ENCODE data around the gene RITA1.

The RITA1 gene

GRCh38 chr12:113173081-113173698, 12.3 kb upstream of the RITA1 start:
- Histone ChIP-seq H3K9me2 (ENCODE audit: low read depth, low read length) (no peaks in the 10 kb centered on the region), H3K27me3 (ENCODE audit: insufficient read depth, low read length) (no peaks in the 10 kb centered on the region), H3K4me1 (ENCODE audit: insufficient read depth, low read length, severe bottlenecking) (peaks cover 66% of the 10 kb centered on the region), H3F3A (ENCODE audit: insufficient read depth, low read length) (no peaks in the 10 kb centered on the region), H3K27ac (ENCODE audit: low read depth, low read length, poor library complexity, severe bottlenecking) (peak overlapping the region; percentile 98), H3K9me3 (ENCODE audit: low read length) (peaks cover 10% of the 10 kb centered on the region), H4K20me1 (ENCODE audit: insufficient read depth, low read length) (no peaks in the 10 kb centered on the region), H3K4me3 (ENCODE audit: low read depth, low read length, poor library complexity, severe bottlenecking) (peak overlapping the region; percentile 17), H3K4me2 (ENCODE audit: low read length) (peak overlapping the region; percentile 41), H3K9ac (ENCODE audit: low read length) (peak overlapping the region; percentile 82), H3K79me2 (ENCODE audit: insufficient read depth, low read length) (no peaks in the 10 kb centered on the region), H3K36me3 (ENCODE audit: insufficient read depth, low read length) (peaks cover 90% of the 10 kb centered on the region), H2AFZ (ENCODE audit: low read length) (no peak overlapping the region)
- no peak for TF ChIP-seq EZH2 (IDR thresholded peaks at IDR 0.05; ENCODE audit: borderline replicate concordance, low read length)
- no peak for TF ChIP-seq CTCF (IDR thresholded peaks at IDR 0.05; ENCODE audit: low read length)

- Histone ChIP-seq H3K27me3 (ENCODE audit: insufficient read depth, low read length) (no peaks in the 10 kb centered on the region), H3F3A (ENCODE audit: insufficient read depth, low read length) (no peaks in the 10 kb centered on the region), H3K9me2 (ENCODE audit: low read depth, low read length) (no peaks in the 10 kb centered on the region), H3K9me3 (ENCODE audit: low read length) (peaks cover 10% of the 10 kb centered on the region), H3K4me3 (ENCODE audit: low read depth, low read length, poor library complexity, severe bottlenecking) (no peak overlapping the region), H2AFZ (ENCODE audit: low read length) (no peak overlapping the region), H3K27ac (ENCODE audit: low read depth, low read length, poor library complexity, severe bottlenecking) (peak overlapping the region; percentile 98), H4K20me1 (ENCODE audit: insufficient read depth, low read length) (no peaks in the 10 kb centered on the region), H3K4me1 (ENCODE audit: insufficient read depth, low read length, severe bottlenecking) (peaks cover 56% of the 10 kb centered on the region), H3K9ac (ENCODE audit: low read length) (peak overlapping the region; percentile 82), H3K4me2 (ENCODE audit: low read length) (peak overlapping the region; percentile 41; the same call in 1 of the 2 replicates), H3K36me3 (ENCODE audit: insufficient read depth, low read length) (peaks cover 92% of the 10 kb centered on the region), H3K79me2 (ENCODE audit: insufficient read depth, low read length) (no peaks in the 10 kb centered on the region)
- TF ChIP-seq CTCF (IDR thresholded peaks at IDR 0.05; ENCODE audit: low read length) (peak; percentile 93), EZH2 (IDR thresholded peaks at IDR 0.05; ENCODE audit: borderline replicate concordance, low read length) (no peak)
These were observed 10.8 kb upstream of the RITA1 start for GRCh38 chr12:113174461-113175384.

GRCh38 chr12:113179023-113179422, 6.5 kb upstream of the RITA1 start:
- H3K4me3 ChIP-seq (ENCODE audit: low read depth, low read length, poor library complexity, severe bottlenecking), result no peak overlapping the region
- peaks cover 20% of the 10 kb centered on the region for H3K79me2 ChIP-seq (ENCODE audit: insufficient read depth, low read length)
- no peaks in the 10 kb centered on the region for H3K9me2 ChIP-seq (ENCODE audit: low read depth, low read length)
- H3K36me3 ChIP-seq (ENCODE audit: insufficient read depth, low read length), result peaks cover 81% of the 10 kb centered on the region
- no peak overlapping the region for H2AFZ ChIP-seq (ENCODE audit: low read length)
- H3K4me2 ChIP-seq (ENCODE audit: low read length), result no peak overlapping the region
- H3K9me3 ChIP-seq (ENCODE audit: low read length), result peaks cover 10% of the 10 kb centered on the region
- no peak overlapping the region for H3K27ac ChIP-seq (ENCODE audit: low read depth, low read length, poor library complexity, severe bottlenecking)
- H4K20me1 ChIP-seq (ENCODE audit: insufficient read depth, low read length), result no peaks in the 10 kb centered on the region
- TF ChIP-seq EZH2 (IDR thresholded peaks at IDR 0.05; ENCODE audit: borderline replicate concordance, low read length) (no peak), CTCF (IDR thresholded peaks at IDR 0.05; ENCODE audit: low read length) (no peak)
- no peaks in the 10 kb centered on the region for H3F3A ChIP-seq (ENCODE audit: insufficient read depth, low read length)
- H3K4me1 ChIP-seq (ENCODE audit: insufficient read depth, low read length, severe bottlenecking), result peaks cover 38% of the 10 kb centered on the region
- H3K27me3 ChIP-seq (ENCODE audit: insufficient read depth, low read length), result no peaks in the 10 kb centered on the region
- no peak overlapping the region for H3K9ac ChIP-seq (ENCODE audit: low read length)

Measured in OCI-LY1 (cell line).